Endometrial microvascular endothelial cells (primary cell): ENCODE measurements around the gene TNFRSF9. TPM values are rescaled to one million over a fixed set of nuclear protein-coding genes. Genes with fewer than 3 reads are reported as not detected.

ENCODE experiments used
- in situ Hi-C: cut with HindIII; loops from 2 replicates; pipeline ENCODE4 v1.10.0; 2017; ENCODE audit warnings: low sequenced_read_pairs, low pct_unique_long_range_greater_than_20kb; ENCODE audit errors: inconsistent ontology term
- total RNA-seq: library from RNA; depleted of rRNA; stranded (reverse); fragments of >200 nt; gene quantifications from one replicate; pipeline ENCODE4 v1.2.3, GENCODE V29; 2015; ENCODE audit errors: inconsistent ontology term

TNFRSF9 gene
- total RNA-seq, 1 donor from 2014 or later, result not detected

DNA sequence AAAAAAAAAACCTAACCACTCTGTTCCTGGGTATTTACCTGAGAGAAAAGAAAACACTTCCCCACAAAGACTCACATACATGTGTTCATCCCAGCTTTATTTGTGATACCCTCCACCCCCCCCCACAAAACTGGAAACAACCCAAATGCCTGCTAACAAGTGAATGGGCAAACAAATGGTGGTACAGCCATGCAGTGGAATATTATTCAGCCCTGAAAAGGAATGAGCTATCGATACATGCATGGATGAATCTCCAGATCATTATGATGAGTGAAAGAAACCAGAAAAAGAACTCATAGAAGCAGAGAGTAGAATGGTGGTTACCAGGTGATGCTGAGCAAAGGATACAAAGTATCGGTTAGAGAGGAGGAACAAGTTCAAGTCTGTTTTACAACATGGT lies 49.8 kb downstream of the TNFRSF9 start:
- in situ Hi-C loops, result no loop called here

DNA sequence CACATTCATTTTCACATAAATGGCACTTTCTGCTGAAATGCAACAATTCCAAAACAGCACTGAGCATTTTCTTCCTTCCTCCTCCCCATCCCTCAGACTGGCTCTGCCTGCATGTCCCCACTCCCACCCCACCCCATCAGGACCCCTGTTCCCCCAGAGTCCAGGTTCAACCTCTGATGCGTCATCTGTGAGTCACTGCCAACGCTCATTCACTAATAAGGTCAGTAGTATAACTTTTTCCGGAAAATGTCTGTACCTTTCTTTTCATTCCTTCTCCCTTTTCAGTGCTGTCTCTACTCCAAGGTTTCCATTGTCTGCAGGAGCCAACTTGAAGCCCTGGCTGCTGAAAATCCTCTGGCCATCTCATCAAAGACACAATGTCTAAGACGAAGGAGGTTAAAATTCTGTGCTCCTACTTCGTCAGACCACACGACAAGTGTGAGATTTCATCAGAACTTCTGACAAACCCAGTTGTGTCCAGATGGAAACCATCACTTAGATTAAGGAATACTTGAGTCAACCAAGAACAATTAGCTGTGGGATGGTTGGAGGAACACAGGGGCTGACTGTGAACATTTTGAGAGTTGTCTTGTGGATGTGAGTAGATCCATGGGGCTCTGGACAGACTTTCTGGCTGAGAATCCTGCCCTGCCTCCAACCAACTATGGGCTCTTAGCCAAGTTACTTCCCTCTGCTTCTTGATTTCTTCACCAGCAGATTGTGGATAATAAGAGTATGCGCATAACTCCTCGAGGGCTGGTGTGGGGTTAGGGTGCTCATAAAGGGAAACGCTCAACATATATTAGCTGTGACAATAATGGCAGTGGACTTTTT lies 52.2 kb downstream of the TNFRSF9 start:
- in situ Hi-C loops, result no loop called here

- in situ Hi-C loops, result no loop called here
These were observed 54.3 kb downstream of the TNFRSF9 start for GRCh38 chr1:7886405-7886745.

DNA sequence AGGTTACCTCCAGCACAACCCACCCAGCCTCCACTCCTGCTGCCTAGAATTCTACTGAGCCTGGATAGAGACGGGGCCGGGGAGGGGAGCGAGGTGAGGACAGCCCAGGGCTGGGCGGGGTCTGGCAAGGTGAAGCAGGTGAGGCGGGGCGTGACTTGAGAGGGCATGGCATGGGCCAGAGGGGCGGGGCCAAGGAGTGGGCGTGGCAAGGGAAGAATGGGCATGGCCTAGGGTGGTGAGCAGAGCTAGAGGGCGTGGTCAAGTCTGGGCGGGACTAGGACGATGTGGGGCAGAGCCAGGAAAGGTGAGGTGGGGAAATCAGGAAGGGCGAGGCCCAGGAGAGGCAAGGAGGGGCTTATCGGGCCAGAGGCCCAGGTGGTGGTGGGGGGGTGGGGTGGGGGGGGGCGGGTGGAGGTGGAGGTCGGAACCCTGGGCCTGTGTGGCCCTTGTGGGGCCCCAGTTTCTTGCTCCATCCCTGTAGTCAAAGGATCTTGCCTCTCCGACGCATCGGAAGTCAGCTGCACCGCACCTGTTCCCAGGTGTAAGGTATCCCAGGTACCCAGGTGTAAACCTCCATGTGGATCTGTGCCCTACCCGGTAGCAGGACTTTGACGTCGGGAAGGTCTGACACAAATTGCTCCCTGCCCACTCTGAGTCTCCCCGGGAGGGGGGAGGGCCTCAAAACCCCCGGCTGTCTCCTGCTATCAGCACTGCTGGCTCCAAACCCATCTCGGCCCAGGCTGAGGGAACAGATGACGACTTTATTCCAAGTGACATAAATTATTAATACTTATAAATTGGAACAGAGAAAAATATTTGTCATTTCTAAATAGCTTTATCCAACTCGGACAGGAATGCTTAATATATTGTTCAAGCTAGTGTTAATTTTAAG lies 54.9 kb downstream of the TNFRSF9 start:
- in situ Hi-C loops, result no loop called here

- in situ Hi-C loops, result no loop called here
These were observed 55.9 kb downstream of the TNFRSF9 start for GRCh38 chr1:7884757-7885156.

GRCh38 chr1:7879228-7879627 lies 61.4 kb downstream of the TNFRSF9 start:
- in situ Hi-C loops, result no loop called here

GRCh38 chr1:7878027-7878426 lies 62.6 kb downstream of the TNFRSF9 start:
- in situ Hi-C loops, result no loop called here

GRCh38 chr1:7873801-7874795 lies 66.5 kb downstream of the TNFRSF9 start:
- in situ Hi-C loops, result no loop called here

DNA sequence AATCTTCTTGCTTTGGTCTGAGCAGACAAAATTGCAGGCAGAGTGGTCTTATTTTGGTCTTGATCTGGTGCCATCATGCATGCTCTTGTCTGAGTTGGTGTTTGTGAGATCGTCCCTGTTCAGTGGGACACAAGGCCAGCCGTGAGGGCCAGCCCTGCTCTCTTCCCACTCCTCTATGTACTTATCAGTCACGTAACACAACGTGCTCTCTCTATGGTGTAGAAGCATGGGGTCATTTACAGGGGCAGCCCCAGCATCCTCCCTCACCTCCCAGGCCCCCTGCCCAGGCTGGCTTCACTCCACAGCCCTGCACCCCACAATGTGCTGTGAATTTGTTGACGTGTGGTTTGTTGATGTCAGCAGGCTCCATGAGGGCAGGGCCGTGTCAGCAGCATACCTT lies 69.5 kb downstream of the TNFRSF9 start:
- in situ Hi-C loops, result no loop called here

- in situ Hi-C loops, result no loop called here
These were observed 71.3 kb downstream of the TNFRSF9 start for GRCh38 chr1:7869136-7869920.

GRCh38 chr1:7868070-7868780 lies 72.4 kb downstream of the TNFRSF9 start:
- in situ Hi-C loops, result no loop called here

- in situ Hi-C loops, result no loop called here
These were observed 74.7 kb downstream of the TNFRSF9 start for GRCh38 chr1:7865978-7866377.

Other genes with a start within 250 kb of the TNFRSF9 start
- 181 TPM for gene VAMP3, start 169.5 kb downstream of the TNFRSF9 start, total RNA-seq
- 1.2 TPM for gene PER3, start 156.5 kb downstream of the TNFRSF9 start, total RNA-seq
- gene UTS2, start 87.8 kb downstream of the TNFRSF9 start, total RNA-seq, result not detected
- gene PARK7, start 20.9 kb upstream of the TNFRSF9 start, total RNA-seq, result 247 TPM
- gene ERRFI1, start 85.5 kb upstream of the TNFRSF9 start, total RNA-seq, result 18.5 TPM